ENCODE results near the gene PTRH2.

DNA sequence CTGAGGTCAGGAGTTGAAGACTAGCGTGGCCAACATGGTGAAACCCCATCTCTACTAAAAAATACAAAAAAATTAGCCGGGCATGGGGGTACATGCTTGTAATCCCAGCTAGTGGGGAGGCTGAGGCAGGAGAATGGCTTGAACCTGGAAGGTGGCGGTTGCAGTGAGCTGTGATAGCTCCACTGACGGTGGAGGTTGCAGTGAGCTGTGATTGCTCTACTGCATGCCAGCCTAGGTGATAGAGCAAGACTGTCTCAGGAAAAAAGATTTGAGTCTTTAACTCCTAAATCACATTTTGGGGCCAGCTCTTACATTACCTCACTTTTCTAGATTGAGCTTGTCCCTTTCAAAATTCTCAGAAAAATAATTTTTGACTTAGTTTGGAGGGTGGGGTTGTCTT is 15.4 kb upstream of the PTRH2 start:
- TF ChIP-seq, protein P1, sequence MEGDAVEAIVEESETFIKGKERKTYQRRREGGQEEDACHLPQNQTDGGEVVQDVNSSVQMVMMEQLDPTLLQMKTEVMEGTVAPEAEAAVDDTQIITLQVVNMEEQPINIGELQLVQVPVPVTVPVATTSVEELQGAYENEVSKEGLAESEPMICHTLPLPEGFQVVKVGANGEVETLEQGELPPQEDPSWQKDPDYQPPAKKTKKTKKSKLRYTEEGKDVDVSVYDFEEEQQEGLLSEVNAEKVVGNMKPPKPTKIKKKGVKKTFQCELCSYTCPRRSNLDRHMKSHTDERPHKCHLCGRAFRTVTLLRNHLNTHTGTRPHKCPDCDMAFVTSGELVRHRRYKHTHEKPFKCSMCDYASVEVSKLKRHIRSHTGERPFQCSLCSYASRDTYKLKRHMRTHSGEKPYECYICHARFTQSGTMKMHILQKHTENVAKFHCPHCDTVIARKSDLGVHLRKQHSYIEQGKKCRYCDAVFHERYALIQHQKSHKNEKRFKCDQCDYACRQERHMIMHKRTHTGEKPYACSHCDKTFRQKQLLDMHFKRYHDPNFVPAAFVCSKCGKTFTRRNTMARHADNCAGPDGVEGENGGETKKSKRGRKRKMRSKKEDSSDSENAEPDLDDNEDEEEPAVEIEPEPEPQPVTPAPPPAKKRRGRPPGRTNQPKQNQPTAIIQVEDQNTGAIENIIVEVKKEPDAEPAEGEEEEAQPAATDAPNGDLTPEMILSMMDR (IDR thresholded peaks at IDR 0.05; ENCODE audit: low read depth, low read length, poor library complexity, severe bottlenecking): no peak
- TF ChIP-seq EZH2phosphoT487 (IDR thresholded peaks at IDR 0.05; ENCODE audit: borderline replicate concordance, low read length): no peak

All from DOHH2 (cell line).